AG04450 (cell line): ENCODE results near the gene MIB2. TPM values are rescaled to one million over a fixed set of nuclear protein-coding genes. Genes with fewer than 3 reads are reported as not detected.
A peak's percentile ranks its signal among the peaks of the same experiment; 100 is the strongest.

Experiments
- CTCF ChIA-PET: fragments of 300-600, 350-600 bp; formaldehyde crosslinking; extraction: SDS; loops from one replicate; lab custom pipeline; 2022; ENCODE audit warnings: antibody characterized with exemption, inconsistent platforms; lab: Charles Lee
- POLR2A ChIA-PET: fragments of 350-600 bp; formaldehyde crosslinking; extraction: SDS; loops from one replicate; lab custom pipeline; 2021; ENCODE audit warnings: antibody characterized with exemption, inconsistent platforms; lab: Yijun Ruan, JAX
- DNase-seq: peaks from one replicate; pipeline ENCODE4 v3.0.0-alpha.2; 2011; ENCODE audit warnings: low read depth, low spot score
- H3K27ac ChIP-seq: one replicate; pipeline ENCODE4 v1.5.1; 2012; ENCODE audit warnings: low read depth, low read length, control low read depth
- H3K27me3 ChIP-seq: one replicate; pipeline ENCODE4 v1.6.0; 2012; ENCODE audit warnings: low read length; ENCODE audit not compliant: control insufficient read depth, insufficient read depth
- H3K4me3 ChIP-seq: 2 replicates; pipeline ENCODE4 v1.5.1; 2011; ENCODE audit warnings: mild to moderate bottlenecking, low read depth, low read length, control low read depth
- H3K9me3 ChIP-seq: 2 replicates; pipeline ENCODE4 v1.5.1; 2012; ENCODE audit warnings: low read length; ENCODE audit not compliant: control insufficient read depth, insufficient read depth
- CTCF ChIP-seq: IDR thresholded peaks from 2 replicates; pipeline ENCODE4 v1.5.1; 2011; ENCODE audit warnings: low read depth, low read length, control low read depth, inconsistent platforms
- polyA plus RNA-seq: library from polyadenylated mRNA; depleted of rRNA; stranded (reverse); fragments of >200 nt; gene quantifications from 2 replicates; pipeline ENCODE4 v1.2.3, GENCODE V29; 2011

Gene MIB2
- polyA plus RNA-seq, 1 experiment: 9.4 TPM

- H3K4me3 ChIP-seq: no peak overlapping the region
- ChIA-PET CTCF (no interaction called here), POLR2A (no interaction called here)
- no peaks in the 10 kb centered on the region for H3K27me3 ChIP-seq
- no peak for TF ChIP-seq CTCF
- DNase-seq: no peak
- H3K9me3 ChIP-seq: no peaks in the 10 kb centered on the region; the same call in 1 of the 2 replicates
- no peak overlapping the region for H3K27ac ChIP-seq
Measured at GRCh38 chr1:1618396-1619068, 3.2 kb downstream of the MIB2 start.

DNA sequence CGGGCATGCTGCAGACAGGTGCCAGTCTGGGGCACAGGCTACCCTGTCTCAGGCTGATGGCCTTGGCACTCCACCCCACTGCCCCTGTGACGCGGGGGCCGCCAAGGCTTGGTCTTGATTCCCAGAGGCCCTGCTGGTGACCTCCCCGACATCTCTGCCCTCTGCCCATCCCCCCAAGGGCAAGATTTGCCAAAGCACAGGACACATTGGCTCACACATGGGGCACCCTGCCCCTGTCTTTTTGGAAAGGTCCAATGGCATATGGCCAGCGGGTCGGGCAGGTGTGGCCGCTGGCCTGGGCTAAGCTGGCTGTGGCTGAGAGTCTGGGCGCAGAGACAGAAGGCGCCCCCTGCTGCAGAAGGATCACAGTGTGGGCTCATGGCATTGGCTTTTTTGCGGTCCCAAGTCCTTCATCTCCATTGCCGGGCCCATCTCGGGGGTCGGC lies 4.6 kb downstream of the MIB2 start:
- Histone ChIP-seq H3K4me3 (no peak overlapping the region), H3K27me3 (no peaks in the 10 kb centered on the region), H3K27ac (no peak overlapping the region), H3K9me3 (no peaks in the 10 kb centered on the region; the same call in 1 of the 2 replicates)
- ChIA-PET CTCF (no interaction called here), POLR2A (no interaction called here)
- peak; percentile 13; the same call in 1 of the 2 replicates for TF ChIP-seq CTCF
- DNase-seq: no peak

- no peak overlapping the region for H3K27ac ChIP-seq
- no peak for DNase-seq
- no peaks in the 10 kb centered on the region for H3K27me3 ChIP-seq
- CTCF ChIA-PET: no interaction called here
- POLR2A ChIA-PET: no interaction called here
- no peak for TF ChIP-seq CTCF
- H3K4me3 ChIP-seq: no peak overlapping the region
- no peaks in the 10 kb centered on the region; the same call in 1 of the 2 replicates for H3K9me3 ChIP-seq
Measured at GRCh38 chr1:1620433-1621139, 5.3 kb downstream of the MIB2 start.

- H3K9me3 ChIP-seq: no peaks in the 10 kb centered on the region; the same call in 1 of the 2 replicates
- POLR2A ChIA-PET: no interaction called here
- CTCF ChIA-PET: no interaction called here
- H3K4me3 ChIP-seq: no peak overlapping the region
- no peak for TF ChIP-seq CTCF
- no peak for DNase-seq
- no peaks in the 10 kb centered on the region for H3K27me3 ChIP-seq
- H3K27ac ChIP-seq: no peak overlapping the region
Measured at GRCh38 chr1:1621173-1622009, 6.1 kb downstream of the MIB2 start.
